ENCODE data around the gene MOSPD2.

GRCh38 chrX:14864631-14865030, 8.6 kb upstream of the MOSPD2 start:
- TF ChIP-seq, protein P1, sequence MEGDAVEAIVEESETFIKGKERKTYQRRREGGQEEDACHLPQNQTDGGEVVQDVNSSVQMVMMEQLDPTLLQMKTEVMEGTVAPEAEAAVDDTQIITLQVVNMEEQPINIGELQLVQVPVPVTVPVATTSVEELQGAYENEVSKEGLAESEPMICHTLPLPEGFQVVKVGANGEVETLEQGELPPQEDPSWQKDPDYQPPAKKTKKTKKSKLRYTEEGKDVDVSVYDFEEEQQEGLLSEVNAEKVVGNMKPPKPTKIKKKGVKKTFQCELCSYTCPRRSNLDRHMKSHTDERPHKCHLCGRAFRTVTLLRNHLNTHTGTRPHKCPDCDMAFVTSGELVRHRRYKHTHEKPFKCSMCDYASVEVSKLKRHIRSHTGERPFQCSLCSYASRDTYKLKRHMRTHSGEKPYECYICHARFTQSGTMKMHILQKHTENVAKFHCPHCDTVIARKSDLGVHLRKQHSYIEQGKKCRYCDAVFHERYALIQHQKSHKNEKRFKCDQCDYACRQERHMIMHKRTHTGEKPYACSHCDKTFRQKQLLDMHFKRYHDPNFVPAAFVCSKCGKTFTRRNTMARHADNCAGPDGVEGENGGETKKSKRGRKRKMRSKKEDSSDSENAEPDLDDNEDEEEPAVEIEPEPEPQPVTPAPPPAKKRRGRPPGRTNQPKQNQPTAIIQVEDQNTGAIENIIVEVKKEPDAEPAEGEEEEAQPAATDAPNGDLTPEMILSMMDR (IDR thresholded peaks at IDR 0.05): no peak
- TF ChIP-seq POLR2A (IDR thresholded peaks at IDR 0.05): no peak

Measured in body of pancreas (tissue), 4 donors.